IMR-90 (cell line): ENCODE results near the gene ERAS. TPM values are rescaled to one million over a fixed set of nuclear protein-coding genes. Genes with fewer than 3 reads are reported as not detected.

Experiments used
- ATAC-seq: fragments of 200-7000 bp; cut with Tn5 transposase; 2 replicates; pipeline ENCODE4 v1.9.1; 2020; ENCODE audit warnings: low read depth, mild to moderate bottlenecking, moderate library complexity
- BruUV-seq: library from RNA; stranded (reverse); fragments of 400-500 nt; replicated peaks from 2 replicates; lab custom pipeline; 2021; lab: Mats Ljungman, UMichigan
- CTCF ChIA-PET: fragments of 300-600 bp; formaldehyde crosslinking; extraction: SDS; loops from one replicate; lab custom pipeline; 2021; ENCODE audit warnings: antibody characterized with exemption; lab: Yijun Ruan, JAX
- POLR2A ChIA-PET: fragments of 300-600 bp; sonication (Branson Sonifier 250); formaldehyde crosslinking; loops from one replicate; lab custom pipeline; 2022; ENCODE audit warnings: antibody characterized with exemption; ENCODE audit not compliant: unreplicated experiment; lab: Charles Lee
- DNase-seq: peaks from one replicate; pipeline ENCODE4 v3.0.0; 2013
- H2AFZ ChIP-seq: replicated peaks from 2 replicates; pipeline ENCODE3; 2013; ENCODE audit warnings: low read length, mild to moderate bottlenecking; ENCODE audit not compliant: poor library complexity
- H2AK5ac ChIP-seq: 2 replicates; pipeline ENCODE4 v1.6.1; 2013; ENCODE audit warnings: low read depth, low read length, inconsistent platforms
- H2AK9ac ChIP-seq: replicated peaks from 2 replicates; pipeline ENCODE3; 2013; ENCODE audit warnings: mild to moderate bottlenecking, low read depth, low read length, moderate library complexity; ENCODE audit not compliant: poor library complexity
- H2BK120ac ChIP-seq: 2 replicates; pipeline ENCODE4 v1.6.1; 2013; ENCODE audit warnings: low read depth, low read length, inconsistent platforms
- H2BK15ac ChIP-seq: 3 replicates; pipeline ENCODE4 v1.6.1; 2013; ENCODE audit warnings: low read depth, low read length, inconsistent platforms
- H2BK20ac ChIP-seq: 2 replicates; pipeline ENCODE4 v1.6.1; 2013; ENCODE audit warnings: low read depth, mild to moderate bottlenecking, inconsistent platforms, low read length, moderate library complexity
- H2BK5ac ChIP-seq: 2 replicates; pipeline ENCODE4 v1.6.1; 2013; ENCODE audit warnings: mild to moderate bottlenecking, low read depth, low read length, inconsistent platforms; ENCODE audit not compliant: poor library complexity, severe bottlenecking
- H3K14ac ChIP-seq: replicated peaks from 2 replicates; pipeline ENCODE4 v1.6.1; 2013; ENCODE audit warnings: low read depth, low read length, inconsistent platforms
- H3K18ac ChIP-seq: 2 replicates; pipeline ENCODE4 v1.6.1; 2013; ENCODE audit warnings: low read depth, low read length, control low read depth
- H3K23ac ChIP-seq: 2 replicates; pipeline ENCODE4 v1.6.1; 2013; ENCODE audit warnings: low read depth, low read length, inconsistent platforms
- H3K27ac ChIP-seq: 2 replicates; pipeline ENCODE4 v1.5.1; 2013; ENCODE audit warnings: mild to moderate bottlenecking, control low read depth, low read length; ENCODE audit not compliant: insufficient read depth
- H3K27me3 ChIP-seq: 2 replicates; pipeline ENCODE4 v1.6.1; 2013; ENCODE audit warnings: low read length; ENCODE audit not compliant: control insufficient read depth, insufficient read depth
- H3K36me3 ChIP-seq: 2 replicates; pipeline ENCODE4 v1.6.1; 2013; ENCODE audit warnings: low read length, mixed read lengths; ENCODE audit not compliant: control insufficient read depth, insufficient read depth
- H3K4ac ChIP-seq: 2 replicates; pipeline ENCODE4 v1.6.1; 2013; ENCODE audit warnings: low read depth, low read length, inconsistent platforms
- H3K4me1 ChIP-seq: 2 replicates; pipeline ENCODE4 v1.6.1; 2013; ENCODE audit warnings: low read length, mixed read lengths; ENCODE audit not compliant: control insufficient read depth, insufficient read depth
- H3K4me2 ChIP-seq: 2 replicates; pipeline ENCODE4 v1.6.1; 2013; ENCODE audit warnings: low read depth, mild to moderate bottlenecking, control low read depth, low read length, moderate library complexity
- H3K4me3 ChIP-seq: 2 replicates; pipeline ENCODE4 v1.5.1; 2013; ENCODE audit warnings: low read depth, mild to moderate bottlenecking, control low read depth, low read length, moderate library complexity; ENCODE audit not compliant: insufficient read depth
- H3K56ac ChIP-seq: 2 replicates; pipeline ENCODE4 v1.6.1; 2013; ENCODE audit warnings: low read length, inconsistent platforms; ENCODE audit not compliant: insufficient read depth; ENCODE audit errors: extremely low read depth
- H3K79me1 ChIP-seq, 2 experiments: 2 replicates each; pipeline ENCODE4 v1.6.1; 2013; ENCODE audit warnings: low read length in 2 of 2, inconsistent platforms in 1 of 2, low read depth in 1 of 2
- H3K9ac ChIP-seq: 2 replicates; pipeline ENCODE4 v1.6.1; 2013; ENCODE audit warnings: low read depth, low read length, control low read depth
- H3K9me1 ChIP-seq: 2 replicates; pipeline ENCODE4 v1.6.1; 2013; ENCODE audit warnings: low read length, inconsistent platforms; ENCODE audit not compliant: insufficient read depth
- H3K9me3 ChIP-seq: 2 replicates; pipeline ENCODE4 v1.6.1; 2013; ENCODE audit warnings: low read length; ENCODE audit not compliant: control insufficient read depth, insufficient read depth
- H4K20me1 ChIP-seq: 2 replicates; pipeline ENCODE4 v1.6.1; 2013; ENCODE audit warnings: low read length, inconsistent platforms; ENCODE audit not compliant: insufficient read depth
- H4K5ac ChIP-seq: 2 replicates; pipeline ENCODE4 v1.6.1; 2013; ENCODE audit warnings: mild to moderate bottlenecking, low read depth, low read length, control low read depth
- H4K8ac ChIP-seq, 2 experiments: 2 replicates each; pipeline ENCODE4 v1.6.1; 2013; ENCODE audit warnings: low read depth in 2 of 2, low read length in 2 of 2, control low read depth in 1 of 2, inconsistent platforms in 1 of 2
- H4K91ac ChIP-seq: 2 replicates; pipeline ENCODE4 v1.6.1; 2013; ENCODE audit warnings: low read depth, low read length, inconsistent platforms; ENCODE audit not compliant: insufficient read depth
- BHLHE40 ChIP-seq: fragments of 150-350 bp; IDR thresholded peaks from 2 replicates; pipeline ENCODE4 v1.6.1; 2016; ENCODE audit warnings: mild to moderate bottlenecking, low read depth, low read length
- CEBPB ChIP-seq: IDR thresholded peaks from 2 replicates; pipeline ENCODE4 v1.6.1; 2012; ENCODE audit warnings: low read depth, low read length, improper control_type of control experiment
- CHD1 ChIP-seq: IDR thresholded peaks from 2 replicates; pipeline ENCODE4 v1.6.1; 2012; ENCODE audit warnings: low read depth, low read length, improper control_type of control experiment
- FOS ChIP-seq: fragments of 150-350 bp; IDR thresholded peaks from 2 replicates; pipeline ENCODE4 v1.6.1; 2016; ENCODE audit warnings: low read depth, low read length
- MAFK ChIP-seq: IDR thresholded peaks from 2 replicates; pipeline ENCODE4 v1.6.1; 2012; ENCODE audit warnings: low read depth, low read length, improper control_type of control experiment
- MAZ ChIP-seq: IDR thresholded peaks from 2 replicates; pipeline ENCODE4 v1.6.1; 2012; ENCODE audit warnings: low read depth, mild to moderate bottlenecking, low read length, improper control_type of control experiment, moderate library complexity, borderline replicate concordance
- MXI1 ChIP-seq: IDR thresholded peaks from 2 replicates; pipeline ENCODE4 v1.6.1; 2012; ENCODE audit warnings: low read depth, mild to moderate bottlenecking, low read length, moderate library complexity, borderline replicate concordance
- NFE2L2 ChIP-seq: fragments of 150-350 bp; IDR thresholded peaks from 2 replicates; pipeline ENCODE4 v1.6.1; 2016; ENCODE audit warnings: low read depth, mild to moderate bottlenecking, low read length
- POLR2A ChIP-seq: IDR thresholded peaks from 2 replicates; pipeline ENCODE4 v1.6.1; 2012; ENCODE audit warnings: mild to moderate bottlenecking, low read depth, low read length
- RAD21 ChIP-seq: IDR thresholded peaks from 2 replicates; pipeline ENCODE4 v1.6.1; 2012; ENCODE audit warnings: low read length, improper control_type of control experiment
- RCOR1 ChIP-seq: IDR thresholded peaks from 2 replicates; pipeline ENCODE4 v1.6.1; 2012; ENCODE audit warnings: mild to moderate bottlenecking, low read length, improper control_type of control experiment; ENCODE audit not compliant: insufficient replicate concordance
- RFX5 ChIP-seq: IDR thresholded peaks from 2 replicates; pipeline ENCODE4 v1.8.0; 2012; ENCODE audit warnings: low read depth, mild to moderate bottlenecking, low read length, moderate library complexity
- SMC3 ChIP-seq: fragments of 150-350 bp; IDR thresholded peaks from 2 replicates; pipeline ENCODE4 v1.6.1; 2016; ENCODE audit warnings: low read depth, mild to moderate bottlenecking, antibody characterized with exemption, low read length, moderate library complexity
- WGBS, 2 experiments: methylation state at CpG; one replicate each; pipeline versions ENCODE4 v1.1.5 to v1.1.7; 2013; ENCODE audit warnings: missing lambda C conversion rate in 2 of 2; ENCODE audit not compliant: insufficient read length in 1 of 2; ENCODE audit errors: extremely low coverage in 2 of 2; 5-methylcytosine and 5-hydroxymethylcytosine counted together
- dilution Hi-C: fragments of 300-500 bp; cut with HindIII; formaldehyde crosslinking; loops from one replicate; pipeline ENCODE4 v1.14.3; 2018; ENCODE audit warnings: low sequenced_read_pairs; ENCODE audit not compliant: unreplicated experiment
- in situ Hi-C: fragments of 300-500 bp; cut with MboI; formaldehyde crosslinking; loops from 3 replicates; pipeline ENCODE4 v1.14.3; 2019; ENCODE audit warnings: low sequenced_read_pairs, inconsistent platforms, mixed read lengths
- intact Hi-C: fragments of 100-400 bp; cut with micrococcal nuclease; formaldehyde crosslinking; loops from 2 replicates; pipeline ENCODE4 v1.10.0; 2022
- polyA plus RNA-seq, 3 experiments: library from polyadenylated mRNA; depleted of rRNA; stranded (reverse); fragments of >200 nt; gene quantifications; 2 replicates each; pipeline ENCODE4 v1.2.3, GENCODE V29; 2012; ENCODE audit warnings: low replicate concordance in 1 of 3
- total RNA-seq: library from RNA; depleted of rRNA; stranded (reverse); fragments of >200 nt; gene quantifications from 2 replicates; pipeline ENCODE4 v1.2.3, GENCODE V29; 2012
- TF ChIP-seq, protein P1 (sequence below): conservative IDR thresholded peaks from 2 replicates; pipeline ENCODE4 v1.5.1; 2012; ENCODE audit warnings: mild to moderate bottlenecking, low read depth, low read length, improper control_type of control experiment
- TF ChIP-seq, protein P2 (sequence below): fragments of 150-350 bp; IDR thresholded peaks from 2 replicates; pipeline ENCODE4 v1.6.1; 2016; ENCODE audit warnings: low read depth, mild to moderate bottlenecking, low read length, moderate library complexity, borderline replicate concordance
- TF ChIP-seq, protein P3 (sequence below): fragments of 150-350 bp; IDR thresholded peaks from 2 replicates; pipeline ENCODE4 v1.6.1; 2017; ENCODE audit warnings: mild to moderate bottlenecking, antibody characterized with exemption, low read length, low read depth

The ERAS gene
- total and polyA plus RNA-seq, 2 of the 4 experiments (the other 2 are of a cell fraction), result not detected

DNA sequence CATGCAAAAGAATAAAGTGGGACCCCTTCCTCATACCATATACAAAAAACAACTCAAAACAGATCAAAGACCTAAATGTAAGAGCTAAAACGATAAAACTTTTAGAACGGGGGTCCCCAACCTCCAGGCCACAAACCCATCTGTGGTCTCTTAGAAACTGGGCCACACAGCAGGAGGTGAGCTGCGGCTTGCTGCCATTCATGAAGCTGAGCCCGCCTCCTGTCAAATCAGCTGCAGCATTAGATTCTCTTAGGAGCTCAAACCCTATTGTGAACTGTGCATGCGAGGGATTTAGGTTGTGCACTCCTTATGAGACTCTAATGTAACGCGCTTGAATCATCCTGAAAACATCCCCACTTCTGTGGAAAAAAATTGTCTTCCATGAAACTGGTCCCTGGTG lies 46.9 kb upstream of the ERAS start:
- intact Hi-C loops, result no loop called here
- H3K36me3 ChIP-seq, result no peaks in the 10 kb centered on the region
- DNase-seq (no peak), ATAC-seq (no peak)
- H4K20me1 ChIP-seq, result no peaks in the 10 kb centered on the region
- no peaks in the 10 kb centered on the region for H3K9me1 ChIP-seq
- H2BK15ac ChIP-seq, result no peak overlapping the region
- H4K8ac ChIP-seq, result no peak overlapping the region
- TF ChIP-seq, protein P1, sequence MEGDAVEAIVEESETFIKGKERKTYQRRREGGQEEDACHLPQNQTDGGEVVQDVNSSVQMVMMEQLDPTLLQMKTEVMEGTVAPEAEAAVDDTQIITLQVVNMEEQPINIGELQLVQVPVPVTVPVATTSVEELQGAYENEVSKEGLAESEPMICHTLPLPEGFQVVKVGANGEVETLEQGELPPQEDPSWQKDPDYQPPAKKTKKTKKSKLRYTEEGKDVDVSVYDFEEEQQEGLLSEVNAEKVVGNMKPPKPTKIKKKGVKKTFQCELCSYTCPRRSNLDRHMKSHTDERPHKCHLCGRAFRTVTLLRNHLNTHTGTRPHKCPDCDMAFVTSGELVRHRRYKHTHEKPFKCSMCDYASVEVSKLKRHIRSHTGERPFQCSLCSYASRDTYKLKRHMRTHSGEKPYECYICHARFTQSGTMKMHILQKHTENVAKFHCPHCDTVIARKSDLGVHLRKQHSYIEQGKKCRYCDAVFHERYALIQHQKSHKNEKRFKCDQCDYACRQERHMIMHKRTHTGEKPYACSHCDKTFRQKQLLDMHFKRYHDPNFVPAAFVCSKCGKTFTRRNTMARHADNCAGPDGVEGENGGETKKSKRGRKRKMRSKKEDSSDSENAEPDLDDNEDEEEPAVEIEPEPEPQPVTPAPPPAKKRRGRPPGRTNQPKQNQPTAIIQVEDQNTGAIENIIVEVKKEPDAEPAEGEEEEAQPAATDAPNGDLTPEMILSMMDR, result no peak
- no peak for TF ChIP-seq MAZ
- TF ChIP-seq, protein P2, sequence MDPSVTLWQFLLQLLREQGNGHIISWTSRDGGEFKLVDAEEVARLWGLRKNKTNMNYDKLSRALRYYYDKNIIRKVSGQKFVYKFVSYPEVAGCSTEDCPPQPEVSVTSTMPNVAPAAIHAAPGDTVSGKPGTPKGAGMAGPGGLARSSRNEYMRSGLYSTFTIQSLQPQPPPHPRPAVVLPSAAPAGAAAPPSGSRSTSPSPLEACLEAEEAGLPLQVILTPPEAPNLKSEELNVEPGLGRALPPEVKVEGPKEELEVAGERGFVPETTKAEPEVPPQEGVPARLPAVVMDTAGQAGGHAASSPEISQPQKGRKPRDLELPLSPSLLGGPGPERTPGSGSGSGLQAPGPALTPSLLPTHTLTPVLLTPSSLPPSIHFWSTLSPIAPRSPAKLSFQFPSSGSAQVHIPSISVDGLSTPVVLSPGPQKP, result no peak
- TF ChIP-seq MAFK, result no peak
- no peak for TF ChIP-seq BHLHE40
- TF ChIP-seq NFE2L2, result no peak
- no peak for TF ChIP-seq RCOR1
- TF ChIP-seq RFX5, result no peak
- no peak for TF ChIP-seq MXI1
- no peak for TF ChIP-seq CEBPB
- TF ChIP-seq RAD21, result no peak
- no peak for TF ChIP-seq FOS
- no peak for TF ChIP-seq POLR2A
- TF ChIP-seq SMC3, result no peak
- TF ChIP-seq, protein P3, sequence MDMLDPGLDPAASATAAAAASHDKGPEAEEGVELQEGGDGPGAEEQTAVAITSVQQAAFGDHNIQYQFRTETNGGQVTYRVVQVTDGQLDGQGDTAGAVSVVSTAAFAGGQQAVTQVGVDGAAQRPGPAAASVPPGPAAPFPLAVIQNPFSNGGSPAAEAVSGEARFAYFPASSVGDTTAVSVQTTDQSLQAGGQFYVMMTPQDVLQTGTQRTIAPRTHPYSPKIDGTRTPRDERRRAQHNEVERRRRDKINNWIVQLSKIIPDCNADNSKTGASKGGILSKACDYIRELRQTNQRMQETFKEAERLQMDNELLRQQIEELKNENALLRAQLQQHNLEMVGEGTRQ, result no peak
- no peak for TF ChIP-seq CHD1
- no peak overlapping the region for H3K14ac ChIP-seq
- H3K9ac ChIP-seq, result no peak overlapping the region
- no peak overlapping the region for H3K18ac ChIP-seq
- ChIA-PET CTCF (no interaction called here), POLR2A (no interaction called here)
- H3K27ac ChIP-seq, result no peak overlapping the region
- H4K91ac ChIP-seq, result no peak overlapping the region
- H3K9me3 ChIP-seq, result no peaks in the 10 kb centered on the region
- BruUV-seq, result no TSS peak
- H2BK5ac ChIP-seq, result no peak overlapping the region
- no peak overlapping the region for H2BK20ac ChIP-seq
- no peak overlapping the region for H4K5ac ChIP-seq
- WGBS, 2 experiments, result no CpG with 5 or more reads among the region's 7 CpGs
- H3K4ac ChIP-seq, result no peak overlapping the region
- no peak overlapping the region for H2AFZ ChIP-seq
- no peak overlapping the region for H3K23ac ChIP-seq
- H3K4me2 ChIP-seq, result no peak overlapping the region
- peaks cover 13% of the 10 kb centered on the region for H3K27me3 ChIP-seq
- H3K56ac ChIP-seq, result no peak overlapping the region
- H2BK120ac ChIP-seq, result no peak overlapping the region
- no peaks in the 10 kb centered on the region for H3K4me1 ChIP-seq
- no peak overlapping the region for H2AK5ac ChIP-seq
- H2AK9ac ChIP-seq, result no peak overlapping the region
- in situ Hi-C loops, result no loop called here
- H3K79me1 ChIP-seq, result no peaks in the 10 kb centered on the region
- H3K4me3 ChIP-seq, result no peak overlapping the region
- dilution Hi-C loops, result no loop called here
